Right ventricle myocardium superior (tissue), 1 donor: Measurements from ENCODE around the gene ATXN1. TPM values are rescaled to one million over a fixed set of nuclear protein-coding genes. Genes with fewer than 3 reads are reported as not detected.
"Not testable (repeated sequence)": the region's sequence is repeated elsewhere in the genome, so short reads cannot be mapped to it uniquely, and the experiment has no call there.

Experiments used
- ATAC-seq: fragments of 200-7000 bp; cut with Tn5 transposase; one replicate; pipeline ENCODE4 v1.9.1; 2020; ENCODE audit warnings: mild to moderate bottlenecking; ENCODE audit not compliant: poor library complexity
- DNase-seq: peaks from one replicate; pipeline ENCODE4 v3.0.0-alpha.2; 2020
- intact Hi-C: fragments of 100-400 bp; cut with DNase I; formaldehyde crosslinking; loops from one replicate; pipeline ENCODE4 v1.11.2; 2022
- total RNA-seq: library from RNA; stranded (reverse); fragmentation: NEBNext Ultra II Directional; extraction: Animal tissue kit (Norgen Biotek cat#: 25700); gene quantifications from one replicate; pipeline ENCODE4 v1.2.1, GENCODE V29; 2021
- donor health status: DM: no; HTN: yes; CAD: no; lungs with severe emphysema.

Gene ATXN1
- total RNA-seq, 1 donor from 2014 or later, result 36.1 TPM

GRCh38 chr6:16784957-16785356, 23.7 kb upstream of the ATXN1 start:
- DNase-seq, intact Hi-C loops, ATAC-seq: not testable (repeated sequence)

- DNase-seq (no peak), ATAC-seq (no peak)
- intact Hi-C loops, result no loop called here
Measured at GRCh38 chr6:16783952-16784565, 22.8 kb upstream of the ATXN1 start.

GRCh38 chr6:16783509-16783908, 22.2 kb upstream of the ATXN1 start:
- intact Hi-C loops, result no loop called here
- no peak for ATAC-seq

GRCh38 chr6:16782278-16782677, 21.0 kb upstream of the ATXN1 start:
- DNase-seq (no peak), ATAC-seq (no peak)
- intact Hi-C loops, result no loop called here

More at GRCh38 chr6:16783509-16783908, 22.2 kb upstream of the ATXN1 start:
- no peak for DNase-seq

- ATAC-seq (peak; percentile 96), DNase-seq (no peak)
- intact Hi-C loops, result no loop called here
Measured at GRCh38 chr6:16781348-16782169, 20.3 kb upstream of the ATXN1 start.

GRCh38 chr6:16778521-16778920, 17.3 kb upstream of the ATXN1 start:
- ATAC-seq, result no peak
- intact Hi-C loops, result no loop called here
- no peak for DNase-seq

- DNase-seq (no peak), ATAC-seq (no peak)
- intact Hi-C loops, result no loop called here
Measured at GRCh38 chr6:16777794-16778193, 16.5 kb upstream of the ATXN1 start.

- intact Hi-C loops, result no loop called here
- DNase-seq (no peak), ATAC-seq (peak; percentile 59)
Measured at GRCh38 chr6:16776394-16777017, 15.2 kb upstream of the ATXN1 start.

- no peak for DNase-seq
- intact Hi-C loops, result no loop called here
Measured at GRCh38 chr6:16774437-16774836, 13.2 kb upstream of the ATXN1 start.

GRCh38 chr6:16773362-16773761, 12.1 kb upstream of the ATXN1 start:
- DNase-seq, result no peak
- intact Hi-C loops, result no loop called here
- ATAC-seq, result no peak

More at GRCh38 chr6:16774437-16774836, 13.2 kb upstream of the ATXN1 start:
- ATAC-seq, result no peak

- DNase-seq (peak; percentile 88), ATAC-seq (peak; percentile 92)
Measured at GRCh38 chr6:16770701-16771569, 9.7 kb upstream of the ATXN1 start.

GRCh38 chr6:16769986-16770376, 8.7 kb upstream of the ATXN1 start:
- no peak for ATAC-seq
- intact Hi-C loops, result loop anchor here (10.0 kb wide), 2 partner anchors 315 to 435 kb away; no protein-coding TSS in a partner anchor
- DNase-seq, result no peak

More at GRCh38 chr6:16770701-16771569, 9.7 kb upstream of the ATXN1 start:
- intact Hi-C loops, result no loop called here

GRCh38 chr6:16769131-16769985, 8.1 kb upstream of the ATXN1 start:
- intact Hi-C loops, result loop anchor here (10.0 kb wide), 2 partner anchors 315 to 435 kb away; no protein-coding TSS in a partner anchor

GRCh38 chr6:16768477-16768830, 7.2 kb upstream of the ATXN1 start:
- DNase-seq (no peak), ATAC-seq (no peak)
- intact Hi-C loops, result loop anchor here (10.0 kb wide), 2 partner anchors 316 to 434 kb away; no protein-coding TSS in a partner anchor

More at GRCh38 chr6:16769131-16769985, 8.1 kb upstream of the ATXN1 start:
- DNase-seq (no peak), ATAC-seq (peak; percentile 48)

GRCh38 chr6:16767765-16768476, 6.7 kb upstream of the ATXN1 start:
- intact Hi-C loops, result loop anchor here (10.0 kb wide), 2 partner anchors 317 to 433 kb away; no protein-coding TSS in a partner anchor
- DNase-seq, result no peak
- ATAC-seq, result no peak

- ATAC-seq (no peak), DNase-seq (no peak)
- intact Hi-C loops, result loop anchor here (10.0 kb wide), 2 partner anchors 318 to 432 kb away; no protein-coding TSS in a partner anchor
Measured at GRCh38 chr6:16766836-16767745, 5.8 kb upstream of the ATXN1 start.
